Stimulated activated CD8-positive, alpha-beta memory T cell treated with anti-CD3 and anti-CD28 coated beads, Interleukin-4, amount 100 ng/mL, for 48 hours (primary cell): ENCODE data around the gene ZC3H14.

Experiments used
- DNase-seq: peaks from one replicate; pipeline ENCODE4 v3.0.0-alpha.2; 2020

ZC3H14 gene

GRCh38 chr14:88551980-88552431 lies 10.8 kb upstream of the ZC3H14 start:
- no peak for DNase-seq

- no peak for DNase-seq
These were observed 10.0 kb upstream of the ZC3H14 start for GRCh38 chr14:88552876-88553275.

- DNase-seq: no peak
These were observed 8.9 kb upstream of the ZC3H14 start for GRCh38 chr14:88553886-88554456.

GRCh38 chr14:88554457-88555286 lies 8.2 kb upstream of the ZC3H14 start, which contains the start of gene PTPN21:
PTPN21 (minus strand) TSS chr14:88555007; CDS start chr14:88550417, 4,590 bp downstream.
- peak; percentile 32 for DNase-seq

GRCh38 chr14:88556581-88556980 lies 6.3 kb upstream of the ZC3H14 start:
- no peak for DNase-seq

GRCh38 chr14:88559852-88560251 lies 3.0 kb upstream of the ZC3H14 start:
- no peak for DNase-seq

GRCh38 chr14:88562532-88562830 lies 356 bp upstream of the ZC3H14 start:
- no peak for DNase-seq

GRCh38 chr14:88563845-88564244 lies 1.0 kb downstream of the ZC3H14 start:
- no peak for DNase-seq

- DNase-seq: no peak
These were observed 2.6 kb downstream of the ZC3H14 start for GRCh38 chr14:88565427-88565826.

GRCh38 chr14:88568196-88568595 lies 5.4 kb downstream of the ZC3H14 start:
- DNase-seq: no peak

- no peak for DNase-seq
These were observed 9.3 kb downstream of the ZC3H14 start for GRCh38 chr14:88572117-88572516.

GRCh38 chr14:88576222-88576621 lies 13.4 kb downstream of the ZC3H14 start:
- no peak for DNase-seq

GRCh38 chr14:88584451-88584850 lies 21.6 kb downstream of the ZC3H14 start:
- no peak for DNase-seq

GRCh38 chr14:88588081-88588480 lies 25.2 kb downstream of the ZC3H14 start:
- DNase-seq: no peak

GRCh38 chr14:88590173-88590572 lies 27.3 kb downstream of the ZC3H14 start:
- no peak for DNase-seq

- DNase-seq: no peak
These were observed 29.2 kb downstream of the ZC3H14 start for GRCh38 chr14:88592031-88592430.

- DNase-seq: no peak
These were observed 34.2 kb downstream of the ZC3H14 start for GRCh38 chr14:88597038-88597437.

- no peak for DNase-seq
These were observed 34.8 kb downstream of the ZC3H14 start for GRCh38 chr14:88597601-88598000.

GRCh38 chr14:88598097-88598675 lies 35.3 kb downstream of the ZC3H14 start:
- DNase-seq: no peak

GRCh38 chr14:88599326-88599725 lies 36.5 kb downstream of the ZC3H14 start:
- DNase-seq: no peak

GRCh38 chr14:88599761-88600439 lies 37.1 kb downstream of the ZC3H14 start:
- DNase-seq: peak; percentile 45

- no peak for DNase-seq
These were observed 41.4 kb downstream of the ZC3H14 start for GRCh38 chr14:88604212-88604611.

- no peak for DNase-seq
These were observed 42.8 kb downstream of the ZC3H14 start for GRCh38 chr14:88605594-88605993.

- no peak for DNase-seq
These were observed 45.0 kb downstream of the ZC3H14 start for GRCh38 chr14:88607829-88608228.
